IPS-18a (cell line): Measurements from ENCODE around the gene CISD2.

ENCODE experiments used
- H3K27ac ChIP-seq: one replicate; pipeline ENCODE4 v1.5.1; 2013; ENCODE audit warnings: low read length
- H3K27me3 ChIP-seq: one replicate; pipeline ENCODE4 v1.6.1; 2013; ENCODE audit warnings: mild to moderate bottlenecking, low read length; ENCODE audit not compliant: control insufficient read depth, insufficient read depth
- H3K36me3 ChIP-seq: one replicate; pipeline ENCODE4 v1.6.1; 2013; ENCODE audit warnings: low read depth, low read length; ENCODE audit not compliant: control insufficient read depth
- H3K4me1 ChIP-seq: one replicate; pipeline ENCODE4 v1.6.1; 2013; ENCODE audit warnings: low read depth, low read length; ENCODE audit not compliant: control insufficient read depth
- H3K4me3 ChIP-seq: one replicate; pipeline ENCODE4 v1.5.1; 2013; ENCODE audit warnings: low read length
- H3K9ac ChIP-seq: one replicate; pipeline ENCODE4 v1.6.1; 2013; ENCODE audit warnings: mild to moderate bottlenecking, low read length, moderate library complexity
- H3K9me3 ChIP-seq: one replicate; pipeline ENCODE4 v1.6.1; 2013; ENCODE audit warnings: low read depth, low read length; ENCODE audit not compliant: control insufficient read depth

Gene CISD2

GRCh38 chr4:102827674-102828496 lies 40.9 kb upstream of the CISD2 start:
- Histone ChIP-seq H3K4me3 (peak overlapping the region; percentile 77), H3K9ac (peak overlapping the region; percentile 99), H3K36me3 (peaks cover 20% of the 10 kb centered on the region), H3K27ac (peak overlapping the region; percentile 97), H3K27me3 (no peaks in the 10 kb centered on the region), H3K4me1 (peaks cover 34% of the 10 kb centered on the region), H3K9me3 (no peaks in the 10 kb centered on the region)

- peaks cover 15% of the 10 kb centered on the region for H3K36me3 ChIP-seq
- H3K4me1 ChIP-seq = peaks cover 30% of the 10 kb centered on the region
- H3K4me3 ChIP-seq = peak overlapping the region; percentile 77
- H3K27ac ChIP-seq = peak overlapping the region; percentile 97
- peak overlapping the region; percentile 99 for H3K9ac ChIP-seq
- no peaks in the 10 kb centered on the region for H3K9me3 ChIP-seq
- no peaks in the 10 kb centered on the region for H3K27me3 ChIP-seq
These were observed 40.3 kb upstream of the CISD2 start for GRCh38 chr4:102828497-102828808.

- peak overlapping the region; percentile 4 for H3K9ac ChIP-seq
- H3K27ac ChIP-seq = no peak overlapping the region
These were observed 39.0 kb upstream of the CISD2 start for GRCh38 chr4:102829803-102830202.

GRCh38 chr4:102832105-102832504 lies 36.7 kb upstream of the CISD2 start:
- H3K9ac ChIP-seq = no peak overlapping the region
- no peaks in the 10 kb centered on the region for H3K27me3 ChIP-seq

More at GRCh38 chr4:102829803-102830202, 39.0 kb upstream of the CISD2 start:
- Histone ChIP-seq H3K27me3 (no peaks in the 10 kb centered on the region), H3K36me3 (peaks cover 4% of the 10 kb centered on the region), H3K9me3 (no peaks in the 10 kb centered on the region), H3K4me1 (peaks cover 17% of the 10 kb centered on the region), H3K4me3 (peak overlapping the region; percentile 77)

GRCh38 chr4:102832667-102833066 lies 36.1 kb upstream of the CISD2 start:
- Histone ChIP-seq H3K4me3 (no peak overlapping the region), H3K9me3 (no peaks in the 10 kb centered on the region), H3K36me3 (no peaks in the 10 kb centered on the region), H3K9ac (no peak overlapping the region), H3K27ac (no peak overlapping the region), H3K27me3 (no peaks in the 10 kb centered on the region), H3K4me1 (peaks cover 17% of the 10 kb centered on the region)

More at GRCh38 chr4:102832105-102832504, 36.7 kb upstream of the CISD2 start:
- H3K27ac ChIP-seq = no peak overlapping the region
- no peaks in the 10 kb centered on the region for H3K9me3 ChIP-seq
- no peak overlapping the region for H3K4me3 ChIP-seq
- H3K4me1 ChIP-seq = peaks cover 17% of the 10 kb centered on the region
- no peaks in the 10 kb centered on the region for H3K36me3 ChIP-seq

GRCh38 chr4:102836596-102836995 lies 32.2 kb upstream of the CISD2 start:
- Histone ChIP-seq H3K36me3 (no peaks in the 10 kb centered on the region), H3K27ac (no peak overlapping the region), H3K4me3 (no peak overlapping the region), H3K4me1 (peaks cover 5% of the 10 kb centered on the region), H3K9me3 (no peaks in the 10 kb centered on the region), H3K27me3 (no peaks in the 10 kb centered on the region), H3K9ac (no peak overlapping the region)

- no peak overlapping the region for H3K9ac ChIP-seq
- no peaks in the 10 kb centered on the region for H3K36me3 ChIP-seq
- H3K27ac ChIP-seq = no peak overlapping the region
- no peaks in the 10 kb centered on the region for H3K4me1 ChIP-seq
- no peak overlapping the region for H3K4me3 ChIP-seq
- H3K9me3 ChIP-seq = no peaks in the 10 kb centered on the region
- H3K27me3 ChIP-seq = no peaks in the 10 kb centered on the region
These were observed 26.4 kb upstream of the CISD2 start for GRCh38 chr4:102842367-102842766.

GRCh38 chr4:102843273-102843672 lies 25.5 kb upstream of the CISD2 start:
- Histone ChIP-seq H3K9ac (no peak overlapping the region), H3K36me3 (no peaks in the 10 kb centered on the region), H3K27me3 (no peaks in the 10 kb centered on the region), H3K4me1 (no peaks in the 10 kb centered on the region), H3K9me3 (no peaks in the 10 kb centered on the region), H3K27ac (no peak overlapping the region), H3K4me3 (no peak overlapping the region)

GRCh38 chr4:102843938-102844337 lies 24.9 kb upstream of the CISD2 start:
- H3K36me3 ChIP-seq = no peaks in the 10 kb centered on the region
- H3K27me3 ChIP-seq = no peaks in the 10 kb centered on the region
- H3K4me3 ChIP-seq = no peak overlapping the region
- no peaks in the 10 kb centered on the region for H3K4me1 ChIP-seq
- no peaks in the 10 kb centered on the region for H3K9me3 ChIP-seq
- no peak overlapping the region for H3K27ac ChIP-seq
- H3K9ac ChIP-seq = no peak overlapping the region

- Histone ChIP-seq H3K9ac (no peak overlapping the region), H3K9me3 (no peaks in the 10 kb centered on the region), H3K27ac (no peak overlapping the region), H3K4me3 (no peak overlapping the region), H3K27me3 (no peaks in the 10 kb centered on the region), H3K4me1 (no peaks in the 10 kb centered on the region), H3K36me3 (no peaks in the 10 kb centered on the region)
These were observed 21.1 kb upstream of the CISD2 start for GRCh38 chr4:102847687-102848086.

GRCh38 chr4:102849579-102850104 lies 19.1 kb upstream of the CISD2 start:
- Histone ChIP-seq H3K27ac (no peak overlapping the region), H3K36me3 (no peaks in the 10 kb centered on the region), H3K4me1 (no peaks in the 10 kb centered on the region), H3K9ac (no peak overlapping the region), H3K27me3 (no peaks in the 10 kb centered on the region), H3K9me3 (no peaks in the 10 kb centered on the region), H3K4me3 (no peak overlapping the region)

GRCh38 chr4:102850370-102850769 lies 18.4 kb upstream of the CISD2 start:
- no peaks in the 10 kb centered on the region for H3K4me1 ChIP-seq
- no peak overlapping the region for H3K9ac ChIP-seq
- H3K36me3 ChIP-seq = no peaks in the 10 kb centered on the region
- H3K4me3 ChIP-seq = no peak overlapping the region
- H3K9me3 ChIP-seq = no peaks in the 10 kb centered on the region
- no peaks in the 10 kb centered on the region for H3K27me3 ChIP-seq
- no peak overlapping the region for H3K27ac ChIP-seq
